ENCODE data around the gene GRIK1. TPM values are rescaled to one million over a fixed set of nuclear protein-coding genes. Genes with fewer than 3 reads are reported as not detected.

Gene GRIK1
- total and polyA plus RNA-seq, 12 donors: not detected

DNA sequence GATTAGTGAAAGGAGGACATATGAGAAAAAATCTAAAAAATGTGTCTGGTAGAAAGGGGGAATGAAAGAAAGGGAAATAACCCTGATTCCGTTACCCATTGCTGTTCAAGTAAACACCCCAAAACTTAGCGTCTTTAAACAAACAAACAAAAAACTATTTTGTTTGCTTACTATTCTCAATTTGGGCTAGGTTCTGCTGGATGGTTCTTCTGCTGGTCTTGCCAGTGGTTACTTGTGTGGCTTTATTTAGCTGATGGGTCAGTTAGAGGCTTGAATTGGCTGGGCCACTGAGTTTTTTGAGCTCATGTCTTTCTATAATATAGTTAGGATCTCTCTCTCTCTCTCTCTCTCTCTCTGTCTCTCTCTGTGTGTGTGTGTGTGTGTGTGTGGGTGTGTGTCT lies 112.1 kb downstream of the GRIK1 start:
- no peak overlapping the region for H3K4me3 ChIP-seq
- H3K4me1 ChIP-seq: no peaks in the 10 kb centered on the region
- H3K27me3 ChIP-seq: no peaks in the 10 kb centered on the region
- H3K27ac ChIP-seq: no peak overlapping the region
- ATAC-seq: no peak
- no peak for DNase-seq
- TF ChIP-seq, protein P1, sequence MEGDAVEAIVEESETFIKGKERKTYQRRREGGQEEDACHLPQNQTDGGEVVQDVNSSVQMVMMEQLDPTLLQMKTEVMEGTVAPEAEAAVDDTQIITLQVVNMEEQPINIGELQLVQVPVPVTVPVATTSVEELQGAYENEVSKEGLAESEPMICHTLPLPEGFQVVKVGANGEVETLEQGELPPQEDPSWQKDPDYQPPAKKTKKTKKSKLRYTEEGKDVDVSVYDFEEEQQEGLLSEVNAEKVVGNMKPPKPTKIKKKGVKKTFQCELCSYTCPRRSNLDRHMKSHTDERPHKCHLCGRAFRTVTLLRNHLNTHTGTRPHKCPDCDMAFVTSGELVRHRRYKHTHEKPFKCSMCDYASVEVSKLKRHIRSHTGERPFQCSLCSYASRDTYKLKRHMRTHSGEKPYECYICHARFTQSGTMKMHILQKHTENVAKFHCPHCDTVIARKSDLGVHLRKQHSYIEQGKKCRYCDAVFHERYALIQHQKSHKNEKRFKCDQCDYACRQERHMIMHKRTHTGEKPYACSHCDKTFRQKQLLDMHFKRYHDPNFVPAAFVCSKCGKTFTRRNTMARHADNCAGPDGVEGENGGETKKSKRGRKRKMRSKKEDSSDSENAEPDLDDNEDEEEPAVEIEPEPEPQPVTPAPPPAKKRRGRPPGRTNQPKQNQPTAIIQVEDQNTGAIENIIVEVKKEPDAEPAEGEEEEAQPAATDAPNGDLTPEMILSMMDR (IDR thresholded peaks at IDR 0.05): no peak
- peaks cover 0 to 24% (median 0%) of the 10 kb centered on the region in 11 donors for H3K9me3 ChIP-seq
- no peaks in the 10 kb centered on the region for H3K36me3 ChIP-seq
- intact Hi-C loops (cut with DNase I): no loop called here
- WGBS, 2 donors: 96 to 97% methylated on average over 2 of the region's 2 CpGs

DNA sequence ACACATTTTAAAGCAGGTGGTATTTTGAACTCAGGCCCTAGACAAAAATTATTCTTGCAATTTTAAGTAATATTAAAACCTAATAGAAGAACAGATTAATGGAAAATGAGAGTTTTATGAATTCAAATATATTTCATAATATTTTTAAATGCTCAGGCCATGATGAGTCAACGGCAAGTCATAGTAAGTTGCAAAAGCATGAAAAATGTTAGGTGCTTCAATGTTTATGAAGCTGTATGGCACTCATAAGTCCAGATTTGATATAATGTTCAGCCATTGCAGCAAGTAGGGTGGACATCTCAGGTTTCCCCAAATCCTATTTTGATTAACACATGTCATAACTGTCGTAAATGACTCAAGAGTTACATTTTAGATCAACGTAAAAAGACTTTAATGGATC lies 112.6 kb downstream of the GRIK1 start:
- no peak for ATAC-seq
- TF ChIP-seq, protein P1 (IDR thresholded peaks at IDR 0.05): no peak
- WGBS, 2 donors: 92 to 95% methylated on average over 3 of the region's 3 CpGs

DNA sequence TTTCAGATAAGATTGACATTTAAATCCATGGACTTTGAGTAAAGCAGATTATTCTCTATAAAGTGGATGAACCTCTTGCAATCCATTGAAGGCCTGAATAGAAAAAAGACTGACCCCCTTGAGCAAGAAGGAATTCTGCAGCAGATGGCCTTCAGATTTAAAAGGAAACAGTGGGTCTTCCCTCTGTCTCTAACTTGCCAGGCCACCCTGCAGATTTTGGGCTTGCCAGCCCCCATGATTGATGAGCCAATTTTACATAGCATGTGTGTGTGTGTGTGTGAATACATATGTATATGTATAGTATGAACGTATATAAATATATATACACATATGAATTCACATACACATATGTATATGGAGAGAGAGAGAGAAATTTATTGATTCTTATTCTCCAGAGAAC lies 113.4 kb downstream of the GRIK1 start:
- ATAC-seq (no peak), DNase-seq (no peak)
- no peaks in the 10 kb centered on the region for H3K4me1 ChIP-seq
- intact Hi-C loops (cut with DNase I): no loop called here
- H3K36me3 ChIP-seq: no peaks in the 10 kb centered on the region
- no peaks in the 10 kb centered on the region for H3K27me3 ChIP-seq
- no peak overlapping the region for H3K4me3 ChIP-seq
- H3K27ac ChIP-seq: no peak overlapping the region
- H3K9me3 ChIP-seq: peaks cover 0 to 13% (median 0%) of the 10 kb centered on the region in 11 donors
- TF ChIP-seq, protein P1 (IDR thresholded peaks at IDR 0.05): no peak
- WGBS, 2 donors: 84 to 96% methylated on average over 1 of the region's 1 CpG

More for the DNA sequence above, 112.6 kb downstream of the GRIK1 start:
- Histone ChIP-seq H3K9me3 (peaks cover 0 to 20% (median 0%) of the 10 kb centered on the region in 11 donors), H3K27ac (no peak overlapping the region), H3K27me3 (no peaks in the 10 kb centered on the region), H3K4me3 (no peak overlapping the region), H3K4me1 (no peaks in the 10 kb centered on the region), H3K36me3 (no peaks in the 10 kb centered on the region)
- intact Hi-C loops (cut with DNase I): no loop called here
- no peak for DNase-seq

DNA sequence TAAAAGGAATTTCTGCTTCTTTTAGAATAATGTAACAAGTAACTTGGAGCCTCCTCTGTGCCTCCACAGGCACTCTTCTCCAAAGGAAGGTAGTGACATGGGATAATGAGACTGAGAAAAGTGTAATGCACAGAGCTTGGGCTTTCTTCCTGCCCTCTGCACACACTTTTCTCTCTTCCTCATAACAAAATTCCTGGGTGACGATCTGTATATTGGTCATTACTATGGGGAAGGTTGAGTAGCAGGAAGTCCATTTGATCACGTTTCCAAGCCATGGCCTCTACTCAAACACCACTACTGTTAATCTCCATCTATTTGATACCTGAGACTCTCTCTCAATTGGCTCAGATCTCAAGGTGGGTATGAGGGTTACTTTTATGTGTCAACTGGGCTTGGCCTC lies 113.9 kb downstream of the GRIK1 start:
- intact Hi-C loops (cut with DNase I): no loop called here
- Histone ChIP-seq H3K27ac (no peak overlapping the region), H3K36me3 (no peaks in the 10 kb centered on the region), H3K4me3 (no peak overlapping the region), H3K4me1 (no peaks in the 10 kb centered on the region), H3K9me3 (peaks cover 0 to 13% (median 0%) of the 10 kb centered on the region in 11 donors), H3K27me3 (no peaks in the 10 kb centered on the region)
- TF ChIP-seq, protein P1 (IDR thresholded peaks at IDR 0.05): no peak
- DNase-seq (no peak), ATAC-seq (no peak)
- 65 to 72% methylated on average over 2 of the region's 2 CpGs for WGBS, 2 donors

Data from heart right ventricle (tissue), 16 donors.